OCI-LY3 (cell line): ENCODE results near the gene ZFP57.

Experiments used
- H2AFZ ChIP-seq: fragments of 200-600, 300-600 bp; shearing (Covaris generic); 2 replicates; pipeline ENCODE4 v1.6.0; 2014; ENCODE audit warnings: antibody characterized with exemption, low read depth, low read length
- H3K27ac ChIP-seq: fragments of 200-600, 300-600 bp; sonication (generic); 2 replicates; pipeline ENCODE4 v1.5.1; 2014; ENCODE audit warnings: mild to moderate bottlenecking, low read length, moderate library complexity, mixed read lengths
- H3K27me3 ChIP-seq: fragments of 200-600, 300-600 bp; sonication (generic); 2 replicates; pipeline ENCODE4 v1.6.1; 2014; ENCODE audit warnings: low read depth, low read length, mixed read lengths
- H3K36me3 ChIP-seq: fragments of 200-600, 300-600 bp; sonication (generic); replicated peaks from 2 replicates; pipeline ENCODE3; 2014; ENCODE audit warnings: low read depth, low read length, mixed read lengths
- H3K4me1 ChIP-seq: fragments of 300-600, 200-600 bp; sonication (generic); 2 replicates; pipeline ENCODE4 v1.6.1; 2014; ENCODE audit warnings: low read length, mixed read lengths
- H3K4me2 ChIP-seq: fragments of 200-600, 300-600 bp; sonication (generic); 2 replicates; pipeline ENCODE4 v1.6.1; 2014; ENCODE audit warnings: low read length, mixed read lengths
- H3K4me3 ChIP-seq: fragments of 300-600, 200-600 bp; sonication (generic); 2 replicates; pipeline ENCODE4 v1.5.1; 2014; ENCODE audit warnings: antibody characterized with exemption, mild to moderate bottlenecking, low read length, moderate library complexity
- H3K79me2 ChIP-seq: fragments of 300-600, 200-600 bp; shearing (Covaris generic); 2 replicates; pipeline ENCODE4 v1.6.1; 2014; ENCODE audit warnings: mild to moderate bottlenecking, low read length, mixed read lengths
- H3K9ac ChIP-seq: fragments of 300-600, 200-600 bp; shearing (Covaris generic); 2 replicates; pipeline ENCODE4 v1.6.0; 2014; ENCODE audit warnings: mild to moderate bottlenecking, low read length, moderate library complexity
- H3K9me3 ChIP-seq: fragments of 200-600, 300-600 bp; shearing (Covaris generic); 2 replicates; pipeline ENCODE4 v1.6.1; 2014; ENCODE audit warnings: low read length, mixed read lengths; ENCODE audit not compliant: insufficient read depth
- H4K20me1 ChIP-seq: fragments of 200-600, 300-600 bp; sonication (generic); 2 replicates; pipeline ENCODE4 v1.6.1; 2016; ENCODE audit warnings: low read length, mixed read lengths; ENCODE audit not compliant: insufficient read depth
- EZH2phosphoT487 ChIP-seq: fragments of 200-600 bp; shearing (Covaris generic); IDR thresholded peaks from 2 replicates; pipeline ENCODE4 v1.6.1; 2018; ENCODE audit warnings: antibody characterized with exemption, mixed run types, low read depth
- TF ChIP-seq, protein P1 (sequence below): fragments of 200-600, 300-600 bp; sonication (generic); IDR thresholded peaks from 2 replicates; pipeline ENCODE4 v1.5.1; 2014; ENCODE audit warnings: antibody characterized with exemption, low read length, low read depth

Gene ZFP57

DNA sequence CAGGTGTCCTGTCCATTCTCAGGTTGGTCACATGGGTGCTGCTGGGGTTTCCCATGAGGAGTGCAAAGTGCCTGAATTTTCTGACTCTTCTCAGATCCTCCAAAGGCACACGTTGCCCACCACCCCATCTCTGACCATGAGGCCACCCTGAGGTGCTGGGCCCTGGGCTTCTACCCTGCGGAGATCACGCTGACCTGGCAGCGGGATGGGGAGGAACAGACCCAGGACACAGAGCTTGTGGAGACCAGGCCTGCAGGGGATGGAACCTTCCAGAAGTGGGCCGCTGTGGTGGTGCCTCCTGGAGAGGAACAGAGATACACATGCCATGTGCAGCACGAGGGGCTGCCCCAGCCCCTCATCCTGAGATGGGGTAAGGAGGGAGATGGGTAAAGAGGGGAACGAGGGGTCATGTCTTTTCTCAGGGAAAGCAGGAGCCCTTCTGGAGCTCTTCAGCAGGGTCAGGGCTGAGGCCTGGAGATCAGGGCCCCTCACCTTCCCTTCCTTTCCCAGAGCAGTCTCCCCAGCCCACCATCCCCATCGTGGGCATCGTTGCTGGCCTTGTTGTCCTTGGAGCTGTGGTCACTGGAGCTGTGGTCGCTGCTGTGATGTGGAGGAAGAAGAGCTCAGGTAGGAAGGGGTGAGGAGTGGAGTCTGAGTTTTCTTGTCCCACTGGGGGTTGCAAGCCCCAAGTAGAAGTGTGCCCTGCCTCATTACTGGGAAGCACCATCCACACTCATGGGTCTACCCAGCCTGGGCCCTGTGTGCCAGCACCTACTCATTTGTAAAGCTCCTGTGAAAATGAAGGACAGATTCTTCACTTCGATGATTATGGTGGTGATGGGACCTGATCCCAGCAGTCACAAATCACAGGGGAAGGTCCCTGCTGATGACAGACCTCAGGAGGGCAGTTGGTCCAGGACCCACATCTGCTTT is 44.3 kb upstream of the ZFP57 start:
- Histone ChIP-seq H3K36me3 (peaks cover 22% of the 10 kb centered on the region), H3K4me2 (no peak overlapping the region), H2AFZ (no peak overlapping the region), H4K20me1 (0 out of 2 replicates have a peak, but pooled peaks cover 4% of the 10 kb centered on the region), H3K4me3 (no peak overlapping the region), H3K9me3 (no peaks in the 10 kb centered on the region), H3K27ac (no peak overlapping the region), H3K4me1 (peaks cover 6% of the 10 kb centered on the region), H3K79me2 (peaks cover 10% of the 10 kb centered on the region; the same call in 1 of the 2 replicates), H3K27me3 (no peaks in the 10 kb centered on the region), H3K9ac (no peak overlapping the region)
- no peak for TF ChIP-seq EZH2phosphoT487

DNA sequence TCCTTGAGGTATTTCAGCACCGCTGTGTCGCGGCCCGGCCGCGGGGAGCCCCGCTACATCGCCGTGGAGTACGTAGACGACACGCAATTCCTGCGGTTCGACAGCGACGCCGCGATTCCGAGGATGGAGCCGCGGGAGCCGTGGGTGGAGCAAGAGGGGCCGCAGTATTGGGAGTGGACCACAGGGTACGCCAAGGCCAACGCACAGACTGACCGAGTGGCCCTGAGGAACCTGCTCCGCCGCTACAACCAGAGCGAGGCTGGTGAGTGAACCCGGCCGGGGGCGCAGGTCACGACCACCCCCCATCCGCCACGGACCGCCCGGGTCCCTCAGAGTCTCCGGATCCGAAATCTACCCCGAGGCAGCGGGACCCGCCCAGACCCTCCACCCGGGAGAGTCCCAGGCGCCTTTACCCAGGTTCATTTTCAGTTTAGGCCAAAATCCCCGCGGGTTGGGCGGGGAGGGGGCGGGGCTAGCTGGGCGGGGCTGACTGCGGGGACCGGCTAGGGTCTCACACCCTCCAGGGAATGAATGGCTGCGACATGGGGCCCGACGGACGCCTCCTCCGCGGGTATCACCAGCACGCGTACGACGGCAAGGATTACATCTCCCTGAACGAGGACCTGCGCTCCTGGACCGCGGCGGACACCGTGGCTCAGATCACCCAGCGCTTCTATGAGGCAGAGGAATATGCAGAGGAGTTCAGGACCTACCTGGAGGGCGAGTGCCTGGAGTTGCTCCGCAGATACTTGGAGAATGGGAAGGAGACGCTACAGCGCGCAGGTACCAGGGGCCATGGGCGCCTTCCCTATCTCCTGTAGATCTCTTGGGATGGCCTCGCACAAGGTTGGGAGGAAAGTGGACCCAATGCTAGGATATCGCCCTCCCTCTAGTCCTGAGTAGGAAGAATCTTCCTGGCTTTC is 43.0 kb upstream of the ZFP57 start:
- Histone ChIP-seq H4K20me1 (0 out of 2 replicates have a peak, but pooled peaks cover 4% of the 10 kb centered on the region), H3K9me3 (no peaks in the 10 kb centered on the region), H3K27me3 (no peaks in the 10 kb centered on the region), H3K79me2 (peaks cover 10% of the 10 kb centered on the region; the same call in 1 of the 2 replicates), H3K9ac (peak overlapping the region; percentile 93), H3K4me2 (peak overlapping the region; percentile 92), H3K27ac (peak overlapping the region; percentile 58), H3K4me1 (peaks cover 6% of the 10 kb centered on the region), H2AFZ (peak overlapping the region; percentile 64; the same call in 1 of the 2 replicates), H3K36me3 (peaks cover 22% of the 10 kb centered on the region), H3K4me3 (peak overlapping the region; percentile 95)
- TF ChIP-seq, protein P1, sequence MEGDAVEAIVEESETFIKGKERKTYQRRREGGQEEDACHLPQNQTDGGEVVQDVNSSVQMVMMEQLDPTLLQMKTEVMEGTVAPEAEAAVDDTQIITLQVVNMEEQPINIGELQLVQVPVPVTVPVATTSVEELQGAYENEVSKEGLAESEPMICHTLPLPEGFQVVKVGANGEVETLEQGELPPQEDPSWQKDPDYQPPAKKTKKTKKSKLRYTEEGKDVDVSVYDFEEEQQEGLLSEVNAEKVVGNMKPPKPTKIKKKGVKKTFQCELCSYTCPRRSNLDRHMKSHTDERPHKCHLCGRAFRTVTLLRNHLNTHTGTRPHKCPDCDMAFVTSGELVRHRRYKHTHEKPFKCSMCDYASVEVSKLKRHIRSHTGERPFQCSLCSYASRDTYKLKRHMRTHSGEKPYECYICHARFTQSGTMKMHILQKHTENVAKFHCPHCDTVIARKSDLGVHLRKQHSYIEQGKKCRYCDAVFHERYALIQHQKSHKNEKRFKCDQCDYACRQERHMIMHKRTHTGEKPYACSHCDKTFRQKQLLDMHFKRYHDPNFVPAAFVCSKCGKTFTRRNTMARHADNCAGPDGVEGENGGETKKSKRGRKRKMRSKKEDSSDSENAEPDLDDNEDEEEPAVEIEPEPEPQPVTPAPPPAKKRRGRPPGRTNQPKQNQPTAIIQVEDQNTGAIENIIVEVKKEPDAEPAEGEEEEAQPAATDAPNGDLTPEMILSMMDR, result no peak
- no peak for TF ChIP-seq EZH2phosphoT487

DNA sequence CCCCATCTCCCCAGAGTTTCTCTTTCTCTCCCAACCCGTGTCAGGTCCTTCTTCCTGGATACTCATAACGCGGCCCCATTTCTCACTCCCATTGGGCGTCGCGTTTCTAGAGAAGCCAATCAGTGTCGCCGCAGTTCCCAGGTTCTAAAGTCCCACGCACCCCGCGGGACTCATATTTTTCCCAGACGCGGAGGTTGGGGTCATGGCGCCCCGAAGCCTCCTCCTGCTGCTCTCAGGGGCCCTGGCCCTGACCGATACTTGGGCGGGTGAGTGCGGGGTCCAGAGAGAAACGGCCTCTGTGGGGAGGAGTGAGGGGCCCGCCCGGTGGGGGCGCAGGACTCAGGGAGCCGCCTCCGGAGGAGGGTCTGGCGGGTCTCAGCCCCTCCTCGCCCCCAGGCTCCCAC is 42.3 kb upstream of the ZFP57 start, which contains the start of gene HLA-F:
Gene HLA-F, plus strand, starts transcription at position 173 of the 404 bp plus-strand sequence. Its CDS starts 30 bp downstream, at position 203.
- H4K20me1 ChIP-seq, result 0 out of 2 replicates have a peak, but pooled peaks cover 4% of the 10 kb centered on the region
- peaks cover 22% of the 10 kb centered on the region for H3K36me3 ChIP-seq
- peak within 1 kb of the TSS; percentile 93 for H3K9ac ChIP-seq
- peak within 1 kb of the TSS; percentile 94 for H2AFZ ChIP-seq
- H3K27me3 ChIP-seq, result no peaks in the 10 kb centered on the region
- H3K9me3 ChIP-seq, result no peaks in the 10 kb centered on the region
- H3K4me3 ChIP-seq, result peak within 1 kb of the TSS; percentile 95
- TF ChIP-seq, protein P1, result no peak
- no peak for TF ChIP-seq EZH2phosphoT487
- H3K79me2 ChIP-seq, result peaks cover 10% of the 10 kb centered on the region; the same call in 1 of the 2 replicates
- H3K27ac ChIP-seq, result peak within 1 kb of the TSS; percentile 58
- peak within 1 kb of the TSS; percentile 92 for H3K4me2 ChIP-seq
- H3K4me1 ChIP-seq, result peaks cover 6% of the 10 kb centered on the region

DNA sequence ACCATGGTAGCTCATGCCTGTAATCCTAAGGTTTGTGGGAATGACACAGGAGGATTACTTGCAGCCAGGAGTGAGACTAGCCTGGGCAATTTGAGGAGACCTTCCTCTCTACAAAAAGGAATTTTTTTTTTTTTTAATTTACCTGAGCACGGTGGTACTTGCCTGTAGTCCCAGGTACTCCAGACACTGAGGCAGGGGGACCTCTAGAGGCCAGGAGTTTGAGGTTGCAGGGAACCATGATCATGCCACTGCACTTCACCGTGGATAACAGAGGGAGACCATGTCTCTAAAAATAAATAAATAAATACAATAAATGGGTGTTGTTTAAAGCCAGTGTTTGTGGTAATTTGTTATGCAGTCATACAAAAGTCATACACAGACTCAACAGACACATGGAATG is 39.9 kb upstream of the ZFP57 start:
- no peak overlapping the region for H3K4me3 ChIP-seq
- no peak overlapping the region for H3K27ac ChIP-seq
- H3K27me3 ChIP-seq, result no peaks in the 10 kb centered on the region
- H4K20me1 ChIP-seq, result 0 out of 2 replicates have a peak, but pooled peaks cover 4% of the 10 kb centered on the region
- no peak overlapping the region for H2AFZ ChIP-seq
- no peak overlapping the region for H3K4me2 ChIP-seq
- no peak overlapping the region for H3K9ac ChIP-seq
- TF ChIP-seq, protein P1, result peak; percentile 36
- no peak for TF ChIP-seq EZH2phosphoT487
- peaks cover 10% of the 10 kb centered on the region for H3K36me3 ChIP-seq
- no peaks in the 10 kb centered on the region for H3K9me3 ChIP-seq
- H3K4me1 ChIP-seq, result peaks cover 6% of the 10 kb centered on the region
- peaks cover 10% of the 10 kb centered on the region; the same call in 1 of the 2 replicates for H3K79me2 ChIP-seq
